HepG2 (cell line): ENCODE results near the gene RELL1. TPM values are rescaled to one million over a fixed set of nuclear protein-coding genes. Genes with fewer than 3 reads are reported as not detected.

ENCODE experiments used
- ATAC-seq: fragments of 200-7000 bp; cut with Tn5 transposase; 3 replicates; pipeline ENCODE4 v1.9.1; 2020; ENCODE audit warnings: mild to moderate bottlenecking, moderate library complexity
- BruUV-seq: library from RNA; stranded (reverse); fragments of 400-500 nt; replicated peaks from 2 replicates; lab custom pipeline; 2021; lab: Mats Ljungman, UMichigan
- CTCF ChIA-PET: fragments of 300-600 bp; formaldehyde crosslinking; extraction: SDS; loops from one replicate; lab custom pipeline; 2021; ENCODE audit warnings: low total read pairs, inconsistent platforms, low intra/inter-chr PET ratio; lab: Yijun Ruan, JAX
- POLR2A ChIA-PET: fragments of 350-600 bp; sonication (Branson Sonifier 250); formaldehyde crosslinking; loops from one replicate; lab custom pipeline; 2020; ENCODE audit warnings: antibody characterized with exemption, inconsistent platforms; lab: Yijun Ruan, JAX
- DNase-seq: peaks from one replicate; pipeline ENCODE4 v3.0.0-alpha.2; 2015; ENCODE audit warnings: low spot score
- FAIRE-seq: peaks from 3 replicates; lab custom pipeline; 2011; peaks lifted over from hg19 to GRCh38; lab: Jason Lieb, UNC
- H2AFZ ChIP-seq: one replicate; pipeline ENCODE4 v1.6.1; 2011; ENCODE audit warnings: low read length, inconsistent platforms
- H3K27ac ChIP-seq: fragments of 300-600 bp; 3 replicates; pipeline ENCODE4 v1.8.0; 2011; ENCODE audit warnings: mixed run types, mild to moderate bottlenecking, mixed read lengths, low read length, inconsistent platforms; ENCODE audit not compliant: insufficient read depth; ENCODE audit errors: extremely low read length
- H3K27me3 ChIP-seq, 2 experiments: fragments of 200-600 bp in 1 of 2; 2 replicates in 1 of 2; 3 replicates in 1 of 2; pipeline versions ENCODE4 v1.6.0 to v1.8.0; 2011; ENCODE audit warnings: low read length in 2 of 2, mild to moderate bottlenecking in 2 of 2, moderate library complexity in 2 of 2, inconsistent platforms in 1 of 2; ENCODE audit not compliant: insufficient read depth in 2 of 2, control insufficient read depth in 1 of 2
- H3K36me3 ChIP-seq, 2 experiments: fragments of 200-600 bp in 1 of 2; replicated peaks in 1 of 2; 2 replicates in 1 of 2; 3 replicates in 1 of 2; pipeline versions ENCODE4 v1.5.1 to v1.8.0; 2011; ENCODE audit warnings: low read length in 2 of 2, inconsistent platforms in 1 of 2; ENCODE audit not compliant: insufficient read depth in 2 of 2, control insufficient read depth in 1 of 2
- H3K4me1 ChIP-seq: 2 replicates; pipeline ENCODE4 v1.5.1; 2012; ENCODE audit warnings: low read length, inconsistent platforms; ENCODE audit not compliant: insufficient read depth
- H3K4me2 ChIP-seq: 2 replicates; pipeline ENCODE4 v1.6.0; 2011; ENCODE audit warnings: low read depth, low read length, inconsistent platforms
- H3K4me3 ChIP-seq, 3 experiments: fragments of 200-600 bp in 1 of 3; sonication (generic), shearing (Covaris generic) in 1 of 3; replicated peaks in 1 of 3; 2 replicates each; pipeline ENCODE4 v1.5.1; 2011 to 2016; ENCODE audit warnings: low read length in 3 of 3, inconsistent platforms in 2 of 3, low read depth in 2 of 3, mild to moderate bottlenecking in 2 of 3, control low read depth in 1 of 3, mixed read lengths in 1 of 3; ENCODE audit not compliant: insufficient read depth in 1 of 3
- H3K79me2 ChIP-seq: one replicate; pipeline ENCODE4 v1.6.1; 2011; ENCODE audit warnings: low read length, inconsistent platforms; ENCODE audit not compliant: insufficient read depth
- H3K9ac ChIP-seq: 2 replicates; pipeline ENCODE4 v1.6.0; 2011; ENCODE audit warnings: mild to moderate bottlenecking, low read depth, low read length, inconsistent platforms; ENCODE audit not compliant: insufficient read depth
- H3K9me3 ChIP-seq: 2 replicates; pipeline ENCODE4 v1.5.1; 2012; ENCODE audit warnings: mild to moderate bottlenecking, low read length
- H4K20me1 ChIP-seq: 2 replicates; pipeline ENCODE4 v1.6.0; 2011; ENCODE audit warnings: inconsistent platforms, mild to moderate bottlenecking, low read length, moderate library complexity; ENCODE audit not compliant: insufficient read depth
- ATF7 ChIP-seq, 2 experiments: fragments of 450-650 bp in 1 of 2; sonication (generic) in 1 of 2; formaldehyde crosslinking in 1 of 2; IDR thresholded peaks; 2 replicates each; pipeline versions ENCODE4 v1.4.0 to v1.6.1; 2016 to 2020; ENCODE audit warnings: antibody characterized with exemption in 1 of 2, mild to moderate bottlenecking in 1 of 2, missing genetic modification reagents in 1 of 2
- CREB1 ChIP-seq, 2 experiments: fragments of 450-650 bp in 1 of 2; IDR thresholded peaks; 2 replicates each; pipeline ENCODE4 v1.6.1; 2016 to 2017; ENCODE audit warnings: control low read depth in 1 of 2, mild to moderate bottlenecking in 1 of 2, missing compliant biosample characterization in 1 of 2, missing genetic modification characterization in 1 of 2
- CSRNP1 ChIP-seq: sonication (generic); formaldehyde crosslinking; IDR thresholded peaks from 2 replicates; pipeline ENCODE4 v1.8.1; 2023; ENCODE audit warnings: mild to moderate bottlenecking, missing genetic modification reagents
- DZIP1 ChIP-seq: sonication (generic); formaldehyde crosslinking; IDR thresholded peaks from 2 replicates; pipeline ENCODE4 v1.5.0; 2020; ENCODE audit warnings: mild to moderate bottlenecking, missing genetic modification reagents
- HNF4A ChIP-seq: sonication (generic); formaldehyde crosslinking; IDR thresholded peaks from 2 replicates; pipeline ENCODE4 v1.4.0; 2020; ENCODE audit warnings: missing genetic modification reagents
- JARID2 ChIP-seq: sonication (generic); formaldehyde crosslinking; IDR thresholded peaks from 2 replicates; pipeline ENCODE4 v1.8.1; 2023; ENCODE audit warnings: missing genetic modification reagents, inconsistent platforms; ENCODE audit not compliant: insufficient replicate concordance
- PLRG1 ChIP-seq: fragments of 450-650 bp; conservative IDR thresholded peaks from 2 replicates; pipeline ENCODE4 v1.6.1; 2016
- SRSF1 ChIP-seq: fragments of 200-400 bp; formaldehyde crosslinking; optimal IDR thresholded peaks from 2 replicates; pipeline ENCODE3; 2017; ENCODE audit warnings: mild to moderate bottlenecking, low read depth, low read length, moderate library complexity
- ZNF724P ChIP-seq: sonication (generic); formaldehyde crosslinking; IDR thresholded peaks from 2 replicates; pipeline ENCODE4 v1.8.0; 2022; ENCODE audit warnings: missing genetic modification reagents, borderline replicate concordance
- WGBS: methylation state at CpG from one replicate; pipeline ENCODE4 v1.1.6; 2017; ENCODE audit warnings: low lambda C conversion rate; 5-methylcytosine and 5-hydroxymethylcytosine counted together
- in situ Hi-C: cut with HindIII; loops from 2 replicates; pipeline ENCODE4 v1.10.0; 2017; ENCODE audit warnings: low pct_unique_long_range_greater_than_20kb; ENCODE audit not compliant: extremely low pct_ligation_motif_present
- intact Hi-C: fragments of 100-400 bp; cut with micrococcal nuclease; formaldehyde crosslinking; loops from one replicate; pipeline ENCODE4 v1.10.0; 2022; ENCODE audit not compliant: unreplicated experiment
- polyA plus RNA-seq, 8 experiments: library from polyadenylated mRNA; depleted of rRNA in 3 of 8; stranded (reverse) in 7 of 8; unstranded in 1 of 8; fragments of >200 nt; fragmentation: Illumina TruSeq in 4 of 8; extraction: Trizol in 4 of 8; gene quantifications; 2 replicates each; pipeline versions ENCODE4 v1.2.1 to v1.2.3, GENCODE V29; 2011 to 2016; ENCODE audit warnings: low read depth in 4 of 8, missing spikeins in 1 of 8, mixed read lengths in 1 of 8; ENCODE audit not compliant: insufficient read depth in 1 of 8
- total RNA-seq, 5 experiments: library from RNA; depleted of rRNA; stranded (reverse); fragments of >200 nt; fragmentation: Illumina TruSeq; extraction: Trizol; gene quantifications; 2 replicates each; pipeline ENCODE4 v1.2.3, GENCODE V29; 2016; ENCODE audit warnings: low read depth in 1 of 5

RELL1 gene
- total and polyA plus RNA-seq, 2 of the 13 experiments (the other 11 are each of a cell fraction or from before 2014, with no cell fraction given) = 8.4 to 58.4 TPM

- TF ChIP-seq HNF4A (CRISPR knock-in tag) (peak; percentile 8; the same call in 1 of the 2 replicates), CSRNP1 (CRISPR knock-in tag) (no peak)
- 32% methylated on average over 7 of the region's 7 CpGs for WGBS
- Histone ChIP-seq H3K27ac (no peak overlapping the region), H3K27me3 (no peaks in the 10 kb centered on the region), H3K9me3 (no peaks in the 10 kb centered on the region), H3K4me2 (no peak overlapping the region), H3K4me3 (no peak overlapping the region), H3K4me1 (peaks cover 17% of the 10 kb centered on the region), H3K36me3 (no peaks in the 10 kb centered on the region), H3K79me2 (no peaks in the 10 kb centered on the region), H4K20me1 (no peaks in the 10 kb centered on the region), H2AFZ (no peak overlapping the region), H3K9ac (no peak overlapping the region)
- DNase-seq (no peak), ATAC-seq (no peak), FAIRE-seq (no peak)
- no TSS peak for BruUV-seq
- ChIA-PET CTCF (no interaction called here), POLR2A (no interaction called here)
- in situ Hi-C loops = loop anchor here (5.0 kb wide), 1 partner anchor 116 kb away; a partner anchor contains a TSS
- intact Hi-C loops = loop anchor here (5.0 kb wide), 1 partner anchor 176 kb away; no protein-coding TSS in a partner anchor
These were observed 117.7 kb downstream of the RELL1 start for GRCh38 chr4:37568489-37568888.

GRCh38 chr4:37567836-37568235 is 118.3 kb downstream of the RELL1 start:
- H3K9me3 ChIP-seq = no peaks in the 10 kb centered on the region
- BruUV-seq = no TSS peak
- H3K36me3 ChIP-seq = no peaks in the 10 kb centered on the region
- H3K9ac ChIP-seq = no peak overlapping the region
- ATAC-seq (no peak), DNase-seq (no peak)
- H3K4me3 ChIP-seq = no peak overlapping the region
- no peaks in the 10 kb centered on the region for H4K20me1 ChIP-seq
- CTCF ChIA-PET = no interaction called here
- no peak overlapping the region for H2AFZ ChIP-seq
- intact Hi-C loops = loop anchor here (5.0 kb wide), 1 partner anchor 176 kb away; no protein-coding TSS in a partner anchor
- no peak overlapping the region for H3K27ac ChIP-seq
- no peak overlapping the region for H3K4me2 ChIP-seq
- POLR2A ChIA-PET = no interaction called here
- TF ChIP-seq CREB1 (IDR thresholded peaks at IDR 0.05) = 0 out of 2 replicates have a peak, but pooled peaks have one; percentile 6
- TF ChIP-seq CREB1 (CRISPR knock-in tag; IDR thresholded peaks at IDR 0.05) = no peak
- TF ChIP-seq ATF7 (IDR thresholded peaks at IDR 0.05) = peak; percentile 80
- no peak for TF ChIP-seq ATF7 (CRISPR knock-in tag; IDR thresholded peaks at IDR 0.05)
- no peak for TF ChIP-seq SRSF1
- no peak for TF ChIP-seq JARID2 (CRISPR knock-in tag)
- no peak for TF ChIP-seq DZIP1 (CRISPR knock-in tag)
- no peak for TF ChIP-seq PLRG1
- no peak for TF ChIP-seq ZNF724P (CRISPR knock-in tag)
- TF ChIP-seq, all 625 proteins: peak for 2
- Histone ChIP-seq H3K79me2 (no peaks in the 10 kb centered on the region), H3K4me1 (peaks cover 17% of the 10 kb centered on the region), H3K27me3 (no peaks in the 10 kb centered on the region)
- 51% methylated on average over 2 of the region's 2 CpGs for WGBS
- no peak for FAIRE-seq
- in situ Hi-C loops = loop anchor here (5.0 kb wide), 1 partner anchor 116 kb away; a partner anchor contains a TSS
